Tibial artery (tissue), 4 donors: ENCODE results near the gene OR6N1.

Experiments used
- DNase-seq, 2 donors: peaks; one replicate each; pipeline ENCODE4 v3.0.0-alpha.2; 2019
- H3K27ac ChIP-seq, 2 donors: fragments of 200-600 bp; sonication (generic) in 1 of 2; 1 replicate in 1 of 2; 2 replicates in 1 of 2; pipeline ENCODE4 v1.5.1; 2018 to 2019; ENCODE audit warnings: mild to moderate bottlenecking in 1 of 2
- H3K27me3 ChIP-seq, 2 donors: fragments of 200-600 bp; sonication (generic) in 1 of 2; one replicate each; pipeline versions ENCODE4 v1.5.1 to v1.6.0; 2016 to 2019
- H3K36me3 ChIP-seq, 3 donors: fragments of 200-600 bp; sonication (generic) in 2 of 3; one replicate each; pipeline ENCODE4 v1.5.1; 2016 to 2019; ENCODE audit warnings: mild to moderate bottlenecking in 2 of 3
- H3K4me1 ChIP-seq, 4 donors: fragments of 200-600 bp; sonication (generic) in 2 of 4; 1 replicate in 3 of 4; 2 replicates in 1 of 4; pipeline ENCODE4 v1.5.1; 2016 to 2019
- H3K4me3 ChIP-seq, 2 donors: fragments of 200-600 bp; sonication (generic) in 1 of 2; 1 replicate in 1 of 2; 2 replicates in 1 of 2; pipeline ENCODE4 v1.5.1; 2018 to 2019; ENCODE audit warnings: mild to moderate bottlenecking in 2 of 2
- H3K9me3 ChIP-seq, 3 donors: fragments of 200-600 bp; sonication (generic) in 1 of 3; one replicate each; pipeline ENCODE4 v1.5.1; 2016 to 2019
- intact Hi-C: fragments of 100-400 bp; cut with DNase I; formaldehyde crosslinking; loops from one replicate; pipeline ENCODE4 v1.15.0; 2023; ENCODE audit warnings: low total_unique reads
- TF ChIP-seq, protein P1 (sequence below), 2 experiments: fragments of 200-600 bp in 1 of 2; fragments of 450-650 bp in 1 of 2; IDR thresholded peaks; one replicate each; pipeline ENCODE4 v1.5.1; 2017 to 2019; ENCODE audit warnings: antibody characterized with exemption in 2 of 2, mild to moderate bottlenecking in 1 of 2, moderate library complexity in 1 of 2

The OR6N1 gene

DNA sequence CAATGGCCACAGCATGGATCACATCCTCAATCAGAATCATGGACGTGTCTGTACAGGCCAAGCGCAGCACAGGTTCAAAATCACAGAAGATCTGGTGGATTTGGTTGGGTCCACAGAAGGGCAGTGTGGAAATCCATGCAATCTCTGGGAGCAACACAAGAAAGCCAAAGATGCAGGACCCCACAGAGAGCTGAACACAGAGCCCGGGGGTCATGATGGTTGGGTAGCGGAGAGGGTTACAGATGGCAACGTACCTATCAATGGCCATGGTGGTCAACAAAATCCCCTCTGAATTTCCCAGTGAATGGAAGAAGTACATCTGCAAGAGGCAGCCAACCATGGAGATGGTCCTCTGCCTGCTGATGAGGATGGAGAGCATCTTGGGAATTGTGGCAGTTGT, 47.6 kb downstream of the OR6N1 start:
- Histone ChIP-seq H3K9me3 (no peaks in the 10 kb centered on the region), H3K36me3 (no peaks in the 10 kb centered on the region), H3K27me3 (no peaks in the 10 kb centered on the region), H3K27ac (no peak overlapping the region), H3K4me1 (no peaks in the 10 kb centered on the region), H3K4me3 (no peak overlapping the region)
- intact Hi-C loops, result no loop called here
- TF ChIP-seq, protein P1, sequence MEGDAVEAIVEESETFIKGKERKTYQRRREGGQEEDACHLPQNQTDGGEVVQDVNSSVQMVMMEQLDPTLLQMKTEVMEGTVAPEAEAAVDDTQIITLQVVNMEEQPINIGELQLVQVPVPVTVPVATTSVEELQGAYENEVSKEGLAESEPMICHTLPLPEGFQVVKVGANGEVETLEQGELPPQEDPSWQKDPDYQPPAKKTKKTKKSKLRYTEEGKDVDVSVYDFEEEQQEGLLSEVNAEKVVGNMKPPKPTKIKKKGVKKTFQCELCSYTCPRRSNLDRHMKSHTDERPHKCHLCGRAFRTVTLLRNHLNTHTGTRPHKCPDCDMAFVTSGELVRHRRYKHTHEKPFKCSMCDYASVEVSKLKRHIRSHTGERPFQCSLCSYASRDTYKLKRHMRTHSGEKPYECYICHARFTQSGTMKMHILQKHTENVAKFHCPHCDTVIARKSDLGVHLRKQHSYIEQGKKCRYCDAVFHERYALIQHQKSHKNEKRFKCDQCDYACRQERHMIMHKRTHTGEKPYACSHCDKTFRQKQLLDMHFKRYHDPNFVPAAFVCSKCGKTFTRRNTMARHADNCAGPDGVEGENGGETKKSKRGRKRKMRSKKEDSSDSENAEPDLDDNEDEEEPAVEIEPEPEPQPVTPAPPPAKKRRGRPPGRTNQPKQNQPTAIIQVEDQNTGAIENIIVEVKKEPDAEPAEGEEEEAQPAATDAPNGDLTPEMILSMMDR (IDR thresholded peaks at IDR 0.05), result no peak
- no peak for DNase-seq

DNA sequence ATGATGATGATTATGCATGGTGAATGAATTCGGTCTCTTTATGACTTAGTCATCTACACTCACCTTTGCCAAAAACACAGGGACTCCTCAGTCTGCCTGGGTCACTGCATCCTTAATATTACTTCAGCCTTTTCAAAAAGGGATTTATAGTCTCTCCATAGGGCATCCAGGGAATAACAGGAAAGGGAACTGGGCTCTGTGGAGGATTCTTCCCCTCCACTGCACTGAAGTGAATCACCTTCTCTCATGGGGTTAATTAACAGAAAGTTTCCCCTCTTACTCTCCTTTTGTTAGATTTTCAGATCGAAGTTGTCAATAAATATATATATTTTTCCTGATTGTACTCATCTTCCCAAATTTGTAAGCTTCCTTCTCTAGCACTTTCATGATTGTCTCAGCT, 51.4 kb downstream of the OR6N1 start, which contains the start of gene OR6K3:
Gene OR6K3 (minus strand): TSS at position 101 of the 400 bp plus-strand sequence. CDS start 2,605 bp downstream, outside the sequence.
- DNase-seq, result no peak
- TF ChIP-seq, protein P1 (IDR thresholded peaks at IDR 0.05), result no peak
- Histone ChIP-seq H3K4me3 (no peak within 1 kb of the TSS), H3K9me3 (no peaks in the 10 kb centered on the region), H3K27me3 (no peaks in the 10 kb centered on the region), H3K4me1 (no peaks in the 10 kb centered on the region), H3K36me3 (no peaks in the 10 kb centered on the region), H3K27ac (no peak within 1 kb of the TSS)
- intact Hi-C loops, result no loop called here

DNA sequence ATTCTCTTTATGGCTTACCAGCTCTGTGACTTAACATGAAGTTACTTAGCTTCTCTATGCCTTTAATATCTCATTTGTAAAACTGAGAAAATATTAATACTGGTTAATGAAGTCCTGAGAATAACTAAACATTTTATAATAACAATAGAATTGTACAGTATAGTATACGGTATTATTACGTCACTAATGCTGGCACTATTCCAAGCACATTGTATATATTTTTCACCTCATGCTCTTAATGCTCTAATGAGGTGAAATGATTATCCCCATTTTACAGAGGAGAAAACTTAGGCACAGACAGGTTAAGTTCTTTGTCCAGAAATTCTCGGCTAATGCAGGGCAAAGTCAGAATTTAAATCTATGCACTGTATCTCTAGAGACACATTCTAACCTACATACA, 52.3 kb downstream of the OR6N1 start:
- Histone ChIP-seq H3K27me3 (no peaks in the 10 kb centered on the region), H3K27ac (no peak overlapping the region), H3K4me3 (no peak overlapping the region), H3K4me1 (no peaks in the 10 kb centered on the region), H3K36me3 (no peaks in the 10 kb centered on the region), H3K9me3 (no peaks in the 10 kb centered on the region)
- intact Hi-C loops, result no loop called here
- DNase-seq, result no peak
- TF ChIP-seq, protein P1 (IDR thresholded peaks at IDR 0.05), result no peak

DNA sequence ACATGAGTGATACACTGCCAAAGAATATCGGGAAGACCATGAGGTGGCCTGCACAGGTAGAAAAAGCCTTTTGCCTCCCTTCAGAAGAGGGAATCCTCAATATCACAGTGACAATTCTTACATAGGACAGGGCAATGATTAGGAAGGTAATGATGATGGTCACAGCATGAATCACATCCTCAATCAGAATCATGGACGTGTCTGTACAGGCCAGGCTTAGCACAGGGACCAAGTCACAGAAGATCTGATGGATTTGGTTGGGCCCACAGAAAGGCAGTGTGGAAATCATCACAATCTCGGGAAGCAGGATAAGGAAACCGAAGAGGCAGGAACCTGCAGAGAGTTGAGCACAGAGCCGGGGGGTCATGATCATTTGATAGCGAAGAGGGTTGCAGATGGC, 54.7 kb downstream of the OR6N1 start:
- H3K9me3 ChIP-seq, result no peaks in the 10 kb centered on the region
- H3K4me1 ChIP-seq, result no peaks in the 10 kb centered on the region
- intact Hi-C loops, result no loop called here
- H3K27ac ChIP-seq, result no peak overlapping the region
- TF ChIP-seq, protein P1 (IDR thresholded peaks at IDR 0.05), result no peak
- no peaks in the 10 kb centered on the region for H3K27me3 ChIP-seq
- H3K4me3 ChIP-seq, result no peak overlapping the region
- DNase-seq, result no peak
- H3K36me3 ChIP-seq, result no peaks in the 10 kb centered on the region

DNA sequence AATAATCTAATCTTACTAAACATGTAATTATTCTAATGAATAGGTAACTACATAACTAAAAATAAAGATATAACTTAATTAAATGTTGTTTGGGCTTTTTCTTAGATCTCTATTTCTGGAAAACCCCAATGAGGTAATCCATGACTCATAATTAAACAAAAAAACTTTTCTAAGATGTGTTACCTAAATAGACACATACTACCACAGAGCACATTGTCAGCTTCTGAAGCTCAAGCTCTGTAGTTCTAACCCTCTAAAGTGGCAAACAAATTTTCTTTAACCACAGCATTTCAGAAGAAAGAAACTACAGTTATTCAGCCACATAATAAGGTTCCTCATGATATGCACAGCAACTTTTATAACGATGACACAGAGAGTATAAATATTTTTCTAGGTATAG, 55.7 kb downstream of the OR6N1 start:
- H3K36me3 ChIP-seq, result no peaks in the 10 kb centered on the region
- H3K27ac ChIP-seq, result no peak overlapping the region
- H3K27me3 ChIP-seq, result no peaks in the 10 kb centered on the region
- H3K9me3 ChIP-seq, result no peaks in the 10 kb centered on the region
- no peak for DNase-seq
- H3K4me3 ChIP-seq, result no peak overlapping the region
- no peaks in the 10 kb centered on the region for H3K4me1 ChIP-seq
- intact Hi-C loops, result no loop called here
- TF ChIP-seq, protein P1 (IDR thresholded peaks at IDR 0.05), result no peak

DNA sequence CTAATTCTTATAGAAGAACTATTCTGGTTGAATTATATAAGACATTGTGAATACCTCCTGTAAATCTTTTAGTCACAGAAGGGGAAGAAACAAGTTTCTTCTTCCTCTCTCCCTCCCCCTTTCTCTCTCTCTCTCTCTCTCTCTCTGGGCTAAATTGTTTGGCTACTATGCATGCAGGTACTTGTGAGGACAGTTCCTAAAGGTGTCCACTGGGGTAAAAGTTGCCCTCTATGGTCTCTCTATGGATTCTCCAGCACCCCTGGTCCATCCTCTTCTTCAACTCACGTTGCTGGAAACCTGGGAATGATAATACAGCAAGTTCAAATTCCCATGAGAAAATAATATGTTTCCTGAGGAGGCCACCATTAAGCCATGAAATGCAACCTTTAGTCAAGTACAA, 57.2 kb downstream of the OR6N1 start:
- no peak for DNase-seq
- no peaks in the 10 kb centered on the region for H3K9me3 ChIP-seq
- no peaks in the 10 kb centered on the region for H3K4me1 ChIP-seq
- H3K36me3 ChIP-seq, result no peaks in the 10 kb centered on the region
- no peak overlapping the region for H3K27ac ChIP-seq
- no peaks in the 10 kb centered on the region for H3K27me3 ChIP-seq
- H3K4me3 ChIP-seq, result no peak overlapping the region
- TF ChIP-seq, protein P1 (IDR thresholded peaks at IDR 0.05), result no peak
- intact Hi-C loops, result no loop called here
